Dedifferentiated amniotic fluid mesenchymal stem cell (primary cell): ENCODE data around the gene MAEA.
"Not testable (repeated sequence)": the region's sequence is repeated elsewhere in the genome, so short reads cannot be mapped to it uniquely, and the experiment has no call there.

Experiments
- DNase-seq: peaks from one replicate; pipeline ENCODE4 v3.0.0-alpha.2; 2016; ENCODE audit errors: extremely low spot score

The MAEA gene

DNA sequence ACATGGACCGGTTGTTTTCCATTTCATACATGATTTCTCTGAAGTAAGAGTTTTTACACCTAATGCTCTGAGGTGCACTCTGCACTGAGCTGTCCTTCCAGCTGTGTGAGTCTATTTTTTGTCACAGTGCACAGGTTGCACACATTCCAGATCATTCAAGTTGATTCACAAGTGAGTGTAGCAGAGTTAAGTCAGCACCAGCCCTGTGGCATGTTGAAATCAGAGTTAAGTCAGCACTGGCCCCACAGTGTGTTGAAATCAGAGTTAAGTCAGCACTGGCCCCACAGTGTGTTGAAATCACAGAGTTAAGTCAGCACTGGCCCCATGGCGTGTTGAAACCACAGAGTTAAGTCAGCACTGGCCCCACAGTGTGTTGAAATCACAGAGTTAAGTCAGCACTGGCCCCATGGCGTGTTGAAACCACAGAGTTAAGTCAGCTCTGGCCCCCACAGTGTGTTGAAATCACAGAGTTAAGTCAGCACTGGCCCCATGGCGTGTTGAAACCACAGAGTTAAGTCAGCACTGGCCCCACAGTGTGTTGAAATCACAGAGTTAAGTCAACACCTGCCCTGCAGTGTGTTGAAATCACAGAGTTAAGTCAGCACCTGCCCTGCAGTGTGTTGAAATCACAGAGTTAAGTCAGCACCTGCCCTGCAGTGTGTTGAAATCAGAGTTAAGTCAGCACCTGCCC, 45.6 kb downstream of the MAEA start:
- not testable (repeated sequence) for DNase-seq

DNA sequence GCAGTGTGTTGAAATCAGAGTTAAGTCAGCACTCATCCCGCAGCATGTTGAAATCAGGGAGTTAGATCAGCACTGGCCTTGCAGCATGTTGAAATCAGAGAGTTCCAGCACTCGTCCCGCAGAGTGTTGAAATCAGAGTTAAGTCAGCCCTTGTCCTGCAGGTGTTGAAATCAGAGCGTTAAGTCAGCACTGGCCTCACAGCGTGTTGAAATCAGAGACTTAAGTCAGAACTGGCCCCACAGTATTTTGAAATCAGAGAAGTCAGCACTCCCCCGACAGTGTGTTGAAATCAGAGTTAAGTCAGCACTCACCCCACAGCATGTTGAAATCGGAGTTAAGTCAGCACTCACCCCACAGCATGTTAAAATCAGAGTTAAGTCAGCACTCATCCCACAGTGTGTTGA, 46.4 kb downstream of the MAEA start:
- no peak for DNase-seq

DNA sequence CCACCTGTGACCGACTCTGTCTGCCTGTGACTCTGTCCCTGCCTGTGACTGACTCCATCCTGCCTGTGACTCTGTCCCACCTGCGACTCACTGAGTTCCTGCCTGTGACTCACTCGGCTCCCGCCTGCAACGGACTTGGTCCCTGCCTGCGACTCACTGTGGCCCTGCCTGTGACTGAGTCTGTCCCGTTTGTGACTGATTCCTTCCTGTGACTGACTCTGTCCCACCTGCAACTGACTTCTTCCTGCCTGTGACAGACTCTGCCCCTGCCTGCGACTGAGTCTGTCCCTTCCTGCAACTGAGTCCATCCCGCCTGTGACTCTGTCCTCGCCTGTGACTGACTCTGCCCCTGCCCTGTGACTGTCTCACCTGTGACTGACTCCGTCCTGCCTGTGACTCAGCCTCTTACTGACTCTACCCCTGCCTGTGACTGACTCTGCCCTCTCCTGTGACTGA, 47.7 kb downstream of the MAEA start:
- DNase-seq = no peak

DNA sequence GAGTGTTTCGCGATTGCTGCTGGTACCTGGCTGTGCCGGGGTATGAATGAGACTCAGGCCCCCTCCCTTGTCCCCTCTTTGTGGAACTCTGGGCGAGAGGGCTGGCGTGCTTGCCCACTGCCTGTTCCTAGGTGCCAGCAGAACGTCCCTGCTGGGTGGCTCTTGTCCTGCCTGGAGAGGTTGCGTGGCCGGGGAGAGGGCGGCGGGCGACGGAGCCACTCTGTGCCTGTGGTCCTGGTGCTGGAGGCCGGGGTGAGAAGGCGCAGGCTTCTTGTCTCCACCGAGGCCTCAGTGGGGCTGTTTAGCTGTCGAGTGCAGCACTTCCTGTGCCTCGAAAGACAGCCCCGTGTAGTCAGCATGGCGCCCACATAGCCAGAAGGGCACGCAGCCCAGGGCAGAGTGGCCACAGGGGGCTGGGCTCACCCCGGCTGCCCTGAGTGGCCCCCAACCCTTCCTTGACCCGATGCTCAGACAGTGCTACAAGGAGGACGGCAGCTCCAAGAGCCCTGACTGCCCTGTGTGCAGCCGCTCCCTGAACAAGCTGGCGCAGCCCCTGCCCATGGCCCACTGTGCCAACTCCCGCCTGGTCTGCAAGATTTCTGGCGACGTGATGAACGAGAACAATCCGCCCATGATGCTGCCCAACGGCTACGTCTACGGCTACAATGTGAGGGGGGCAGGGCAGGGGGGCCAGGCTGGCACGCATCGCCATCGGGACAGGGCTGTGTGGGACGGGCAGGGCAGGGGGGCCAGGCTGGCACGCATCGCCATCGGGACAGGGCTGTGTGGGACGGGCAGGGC, 48.5 kb downstream of the MAEA start:
- no peak for DNase-seq

DNA sequence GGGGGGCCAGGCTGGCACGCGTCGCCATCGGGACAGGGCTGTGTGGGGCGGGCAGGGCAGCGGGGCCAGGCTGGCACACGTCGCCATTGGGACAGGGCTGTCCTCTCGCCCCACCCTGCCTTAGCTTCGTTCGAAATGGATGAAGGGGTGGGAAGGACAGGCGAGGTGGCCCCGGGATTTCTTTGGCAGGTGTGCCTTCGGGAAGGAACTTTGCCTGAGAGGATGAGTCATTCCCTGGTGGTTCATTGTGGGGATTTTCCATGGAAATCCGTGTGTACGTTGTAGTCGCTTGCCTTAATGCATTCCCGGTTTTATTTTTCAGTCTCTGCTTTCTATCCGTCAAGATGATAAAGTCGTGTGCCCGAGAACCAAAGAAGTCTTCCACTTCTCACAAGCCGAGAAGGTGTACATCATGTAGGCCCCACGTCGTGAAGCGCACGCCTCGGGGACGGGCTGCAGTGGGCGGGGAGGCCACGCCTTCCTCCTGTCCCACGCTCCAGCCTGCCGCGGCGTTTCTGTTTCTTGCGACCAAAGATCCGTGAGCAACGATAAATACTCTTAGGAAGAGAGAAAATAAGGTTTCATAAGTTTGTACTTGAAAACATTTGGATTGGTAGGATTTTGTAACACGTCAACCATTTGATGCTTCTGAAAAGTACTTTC, 49.2 kb downstream of the MAEA start:
- DNase-seq = no peak

DNA sequence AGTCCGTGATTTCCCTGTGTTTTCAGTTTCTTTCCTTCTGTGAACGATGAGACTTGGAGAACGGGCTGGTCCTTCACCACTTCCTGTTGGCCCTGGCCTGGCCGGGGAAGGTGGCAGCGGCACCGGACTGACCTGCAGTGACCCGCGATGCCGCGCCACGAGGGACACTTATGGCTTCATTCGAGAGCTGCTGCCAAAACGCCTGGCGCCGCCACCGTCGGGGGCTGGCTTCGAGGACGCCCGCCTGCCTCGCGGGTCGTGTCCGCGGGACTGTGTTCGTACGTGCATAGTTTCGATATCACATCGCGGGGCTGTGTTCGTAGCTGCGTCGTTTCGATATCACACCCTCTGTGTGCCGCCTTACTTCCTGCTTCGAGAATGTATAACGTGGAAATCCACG, 49.8 kb downstream of the MAEA start:
- DNase-seq = no peak

DNA sequence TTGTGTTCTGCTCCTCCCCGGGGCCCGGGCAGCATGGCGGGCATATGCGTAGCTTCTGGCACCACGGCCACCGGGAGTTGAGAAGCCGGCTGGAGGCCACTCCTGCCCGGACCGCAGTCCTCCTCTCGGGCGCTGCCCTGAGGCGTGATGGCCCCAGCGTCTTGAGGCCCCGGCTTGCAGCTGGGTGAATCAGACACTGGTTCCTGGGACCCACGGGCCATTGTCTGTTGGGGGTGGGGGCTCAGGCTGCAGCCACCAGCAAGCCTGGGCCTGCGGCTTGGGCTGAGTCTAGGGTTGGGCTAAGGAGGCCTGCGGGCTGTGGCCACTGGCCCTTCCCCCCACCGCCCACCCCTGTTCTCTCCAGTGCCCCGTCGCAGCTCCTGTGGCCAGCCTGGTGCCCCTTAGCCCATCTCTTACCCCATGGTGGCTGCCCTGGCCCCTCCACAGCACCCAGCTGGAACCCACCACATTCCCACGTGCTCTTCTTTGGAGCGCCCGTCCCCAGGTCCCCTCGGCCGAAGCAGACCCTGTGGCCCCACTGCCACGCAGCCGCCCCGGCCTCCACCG, 50.6 kb downstream of the MAEA start:
- DNase-seq = no peak

DNA sequence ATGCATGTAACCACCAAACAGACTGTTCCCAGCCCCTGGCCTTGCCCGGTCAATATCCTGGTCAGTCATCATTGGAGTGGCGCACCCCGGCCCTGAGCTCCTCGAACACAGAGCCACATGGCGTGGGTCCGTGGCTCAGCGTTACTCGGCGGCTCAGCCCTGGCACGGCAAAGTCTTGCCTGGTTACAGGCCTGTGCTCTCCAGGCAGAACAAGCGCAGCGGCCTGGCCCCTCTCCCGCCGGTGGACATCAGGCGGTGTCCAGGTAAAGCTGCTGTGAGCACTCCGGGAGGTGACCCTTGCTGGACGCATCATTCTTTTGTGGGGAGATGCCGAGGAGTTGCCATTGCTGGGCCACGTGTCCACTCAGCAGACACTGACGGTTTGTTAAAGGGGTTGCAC, 51.2 kb downstream of the MAEA start:
- DNase-seq = no peak

DNA sequence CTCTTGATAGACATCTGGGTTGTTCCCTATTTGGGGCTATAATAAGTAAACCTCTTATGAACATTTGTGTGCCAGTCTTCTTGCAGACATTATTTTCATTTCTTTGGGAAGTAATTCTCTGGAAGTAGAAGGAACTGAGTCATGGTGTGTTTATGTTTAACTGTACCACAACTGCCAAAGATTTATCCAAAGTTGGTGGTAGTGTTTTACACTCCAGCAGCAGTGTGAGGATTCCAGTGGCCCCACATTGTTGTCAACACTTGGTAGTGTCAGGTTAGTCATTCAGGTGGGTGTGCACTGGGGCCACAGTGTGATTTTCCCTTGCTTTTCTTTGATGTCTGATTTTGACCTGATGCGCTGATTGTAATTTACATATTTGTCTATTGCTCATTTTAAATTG, 52.3 kb downstream of the MAEA start:
- no peak for DNase-seq

DNA sequence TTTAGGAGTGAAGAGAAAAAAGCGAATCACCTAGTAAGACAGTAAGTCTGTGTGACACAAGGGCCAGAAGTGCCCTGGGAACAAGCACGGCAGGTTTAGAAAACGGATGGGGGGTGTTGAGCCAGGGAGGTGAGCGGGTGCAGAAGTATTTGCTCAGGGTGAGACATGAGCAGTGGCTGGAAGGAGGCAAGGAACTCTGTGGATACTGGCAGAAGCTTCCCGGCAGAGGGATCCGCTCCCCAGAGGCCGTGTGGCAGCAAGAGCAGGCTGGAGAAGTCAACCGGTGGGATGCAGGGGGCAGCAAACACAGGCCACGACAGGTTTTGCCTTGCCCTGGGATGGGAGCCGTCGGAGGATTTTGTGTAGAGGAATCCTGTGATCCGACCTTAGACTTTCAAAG, 55.0 kb downstream of the MAEA start:
- DNase-seq = no peak

DNA sequence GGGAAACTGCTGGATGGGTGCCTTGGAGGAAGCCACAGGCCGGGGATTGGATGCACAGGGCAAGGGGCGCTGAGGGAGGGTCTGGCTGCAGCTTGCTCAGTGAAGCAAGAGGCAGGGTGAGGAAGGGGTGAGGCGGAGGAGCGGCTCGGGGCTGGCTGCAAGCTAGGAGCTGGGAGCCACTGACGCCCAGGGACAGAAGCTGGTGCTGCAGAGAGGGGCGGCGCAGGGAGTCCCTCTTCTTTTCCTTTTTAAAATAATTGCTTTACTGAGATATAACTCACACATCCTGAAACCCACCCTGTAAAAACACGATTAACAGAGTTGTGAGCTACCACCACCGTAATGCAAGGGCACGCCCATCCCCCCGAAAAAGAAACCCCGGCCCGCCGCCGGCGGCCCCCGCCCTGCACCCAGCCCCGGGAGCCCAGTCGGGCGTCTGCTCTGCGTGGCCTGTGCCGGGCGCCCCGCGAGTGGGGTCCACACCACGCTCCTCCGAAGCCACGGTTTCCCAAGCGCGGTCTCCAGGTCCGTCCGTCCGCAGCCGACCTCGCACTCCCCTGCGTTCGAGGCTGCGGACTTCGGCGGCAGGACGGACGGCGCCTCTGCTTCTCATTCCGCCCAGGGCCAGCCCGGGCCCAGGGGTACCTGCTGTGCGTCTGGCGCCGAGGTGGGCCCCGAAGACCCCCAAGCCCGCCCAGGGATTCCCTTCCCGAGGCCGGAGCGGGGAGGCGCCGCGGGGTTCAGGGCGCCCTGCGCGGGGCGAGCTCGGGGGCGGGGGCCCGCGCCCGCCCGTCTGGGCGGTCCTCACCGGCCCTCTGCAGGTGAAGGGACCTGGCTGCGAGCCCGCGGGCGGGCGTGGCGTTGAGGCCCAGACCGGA, 56.5 kb downstream of the MAEA start:
- no peak for DNase-seq

DNA sequence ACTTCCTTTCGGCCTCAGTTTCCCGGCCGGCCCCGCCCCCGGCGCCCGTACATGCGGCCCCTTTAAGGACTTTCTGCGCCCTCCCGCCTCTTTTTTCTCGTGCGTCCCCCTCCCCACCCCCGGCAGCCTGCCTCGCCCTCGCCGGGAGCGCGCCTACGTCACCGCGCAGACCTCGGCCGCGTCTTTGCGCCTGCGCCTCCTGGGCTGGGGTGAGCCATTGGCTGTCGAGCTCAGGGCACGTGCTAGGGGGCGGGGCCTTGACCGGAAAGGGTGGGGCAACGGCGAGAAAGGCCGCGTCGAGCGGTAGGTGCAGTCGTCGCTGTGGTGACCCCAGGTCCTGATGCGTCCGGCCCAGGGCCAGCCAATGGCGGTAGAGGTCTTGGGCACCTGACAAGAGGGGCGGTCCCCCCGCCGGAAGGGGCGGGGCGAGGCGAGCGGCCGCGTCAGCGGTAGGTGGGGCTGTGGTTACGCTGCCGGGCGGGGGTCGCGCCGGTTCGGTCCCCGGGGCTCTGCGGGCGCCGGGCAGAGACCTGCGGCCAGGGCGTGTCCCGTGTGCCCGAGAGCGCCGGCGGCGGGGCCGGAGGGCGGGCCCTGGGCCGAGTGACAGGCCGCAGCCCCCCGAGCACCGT, 57.2 kb downstream of the MAEA start, which contains the start of gene UVSSA:
UVSSA (plus strand) TSS at position 428 of the 629 bp plus-strand sequence. CDS start 884 bp downstream, outside the sequence.
- DNase-seq = peak; percentile 99

DNA sequence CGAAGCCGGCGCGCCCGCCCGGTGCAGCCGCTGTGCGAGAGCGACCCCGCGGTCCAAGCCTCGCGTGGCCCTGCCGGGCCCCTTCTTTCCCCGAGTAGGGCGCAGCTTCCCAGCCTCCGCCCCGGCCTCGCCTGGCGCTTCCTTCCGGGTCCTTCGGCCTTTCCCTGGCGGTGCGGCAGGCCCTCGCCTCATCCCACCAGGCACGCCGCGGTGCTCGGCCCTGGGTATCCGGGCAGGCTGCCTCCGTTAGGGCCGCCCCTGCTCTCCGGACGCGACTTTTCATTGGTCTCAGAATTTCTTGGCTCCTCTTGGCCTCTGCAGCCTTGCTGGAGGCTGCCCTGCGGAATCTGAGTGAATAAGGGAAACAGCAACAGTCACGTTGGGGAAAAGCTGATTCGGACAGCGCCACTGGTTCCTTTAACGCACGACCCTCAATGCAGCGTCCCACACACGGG, 57.7 kb downstream of the MAEA start:
- peak; percentile 76 for DNase-seq

DNA sequence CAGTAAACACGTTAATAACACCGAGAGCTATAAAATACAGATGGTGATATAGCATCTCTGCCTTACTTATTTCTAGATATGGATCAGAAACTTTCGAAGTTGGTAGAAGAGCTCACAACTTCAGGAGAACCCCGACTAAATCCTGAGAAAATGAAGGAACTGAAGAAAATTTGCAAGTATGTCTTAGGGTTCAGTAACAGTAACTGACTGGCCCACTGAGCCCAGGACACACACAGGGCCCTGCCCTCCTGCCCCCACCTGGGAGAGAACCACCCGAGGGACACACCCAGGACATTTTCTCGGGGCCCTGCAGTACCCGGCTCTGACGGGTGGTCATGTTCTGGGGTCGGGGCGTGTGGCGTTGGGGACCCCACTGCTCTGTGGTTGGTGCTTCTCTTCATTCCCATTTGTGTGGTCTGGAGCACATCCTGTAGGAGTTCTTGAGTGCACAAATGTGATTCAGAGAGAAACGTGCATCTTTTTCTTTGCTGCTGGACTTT, 58.4 kb downstream of the MAEA start:
- no peak for DNase-seq

DNA sequence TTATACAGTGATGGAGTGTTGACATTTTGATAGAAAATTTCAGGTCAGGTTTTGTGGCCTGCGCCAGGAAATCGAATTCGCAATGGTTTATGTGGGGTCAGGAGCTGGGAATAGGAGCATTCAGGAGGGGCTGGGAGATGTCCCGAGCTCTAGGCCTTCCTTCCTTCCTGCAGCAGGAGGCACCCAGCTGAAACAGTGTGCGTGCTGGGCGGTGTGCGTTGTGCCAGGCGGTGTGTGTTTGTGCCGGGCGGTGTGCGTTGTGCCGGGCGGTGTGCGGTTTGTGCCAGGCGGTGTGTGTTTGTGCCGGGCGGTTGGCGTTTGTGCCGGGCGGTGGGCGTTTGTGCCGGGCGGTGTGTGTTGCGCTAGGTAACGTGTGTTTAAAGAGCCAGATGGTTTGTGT, 59.1 kb downstream of the MAEA start:
- no peak for DNase-seq

DNA sequence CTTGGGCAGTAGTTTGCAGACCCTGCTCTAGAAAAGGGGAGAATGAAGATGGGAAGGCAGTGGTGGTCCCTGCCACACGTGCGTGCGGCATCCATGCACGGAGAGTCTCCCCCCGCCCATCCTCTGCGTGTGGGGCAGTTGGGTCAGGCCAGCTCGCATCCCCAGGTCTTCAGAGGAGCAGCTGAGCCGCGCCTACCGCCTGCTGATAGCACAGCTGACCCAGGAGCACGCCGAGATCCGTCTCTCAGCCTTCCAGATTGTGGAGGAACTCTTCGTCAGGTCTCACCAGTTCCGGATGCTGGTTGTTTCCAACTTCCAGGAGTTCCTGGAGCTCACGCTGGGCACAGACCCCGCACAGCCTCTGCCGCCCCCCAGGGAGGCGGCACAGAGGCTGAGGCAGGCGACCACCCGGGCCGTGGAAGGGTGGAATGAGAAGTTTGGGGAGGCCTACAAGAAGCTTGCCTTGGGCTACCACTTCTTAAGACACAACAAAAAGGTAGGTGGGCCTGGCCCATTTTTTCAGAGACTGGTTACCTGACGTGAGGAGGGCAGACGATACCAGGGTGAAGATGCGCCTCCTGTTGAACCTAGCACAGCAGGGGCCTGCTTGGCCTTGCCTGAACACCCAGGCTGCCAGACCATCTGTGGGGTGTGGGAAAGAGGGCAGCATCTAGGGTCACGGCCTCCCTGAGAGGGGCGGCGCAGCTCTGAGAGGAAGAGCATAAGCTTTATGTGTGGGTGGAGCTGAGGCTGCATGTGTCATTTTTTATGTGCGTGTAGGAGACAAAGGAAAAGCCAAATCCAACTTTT, 59.9 kb downstream of the MAEA start:
- DNase-seq = no peak

DNA sequence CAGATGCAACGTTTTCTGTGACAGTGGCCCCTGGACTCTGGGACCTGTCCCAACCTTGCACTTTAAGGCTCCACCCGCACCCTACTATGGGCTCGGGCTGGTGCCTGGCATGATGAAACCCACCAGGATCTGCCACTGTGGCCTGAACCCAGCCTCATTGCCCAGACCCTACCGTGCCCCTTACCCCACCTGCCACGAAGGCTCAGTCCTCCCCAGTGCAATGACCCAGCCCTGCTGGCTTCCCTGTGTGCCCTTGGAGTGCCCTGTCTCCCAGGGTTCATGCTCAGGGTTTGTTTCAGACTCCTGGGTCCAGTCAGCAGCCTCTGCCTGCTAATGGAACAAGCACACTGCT, 60.5 kb downstream of the MAEA start:
- DNase-seq = no peak

DNA sequence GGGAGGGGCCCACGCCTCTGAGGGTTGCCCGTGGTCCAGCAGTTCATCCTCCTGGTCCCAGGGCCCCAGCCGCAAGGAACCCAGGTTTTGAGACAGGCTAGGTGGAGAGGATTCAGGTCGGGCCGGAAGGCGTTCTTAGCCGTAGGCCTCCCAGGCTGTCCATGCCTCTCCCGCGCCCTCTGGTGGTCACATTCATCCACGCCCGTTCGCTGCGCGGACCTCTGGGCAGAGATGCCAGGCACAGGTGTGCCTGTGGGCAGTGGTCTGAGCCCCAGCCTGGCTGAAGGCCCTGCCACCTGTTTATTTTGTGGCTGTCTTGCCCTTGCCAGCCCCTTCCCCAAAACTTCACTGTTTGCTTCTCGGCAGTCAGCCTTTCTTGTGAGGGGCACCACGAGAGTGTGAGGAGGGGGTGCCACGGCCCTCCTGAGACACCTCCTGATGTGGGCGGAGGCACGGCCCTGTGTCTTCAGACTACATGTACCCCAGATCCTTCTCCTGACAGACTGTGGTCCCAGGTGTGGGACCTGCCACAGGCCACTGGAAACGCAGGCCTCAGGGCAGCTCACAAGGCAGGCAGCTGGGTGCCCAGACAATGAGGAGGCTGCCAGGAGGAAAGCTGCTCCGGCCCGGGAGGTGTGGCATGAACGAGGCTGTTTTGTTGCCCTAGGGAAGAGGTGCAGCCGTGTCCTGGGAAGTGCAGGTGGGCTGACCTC, 62.3 kb downstream of the MAEA start:
- DNase-seq = peak; percentile 51

DNA sequence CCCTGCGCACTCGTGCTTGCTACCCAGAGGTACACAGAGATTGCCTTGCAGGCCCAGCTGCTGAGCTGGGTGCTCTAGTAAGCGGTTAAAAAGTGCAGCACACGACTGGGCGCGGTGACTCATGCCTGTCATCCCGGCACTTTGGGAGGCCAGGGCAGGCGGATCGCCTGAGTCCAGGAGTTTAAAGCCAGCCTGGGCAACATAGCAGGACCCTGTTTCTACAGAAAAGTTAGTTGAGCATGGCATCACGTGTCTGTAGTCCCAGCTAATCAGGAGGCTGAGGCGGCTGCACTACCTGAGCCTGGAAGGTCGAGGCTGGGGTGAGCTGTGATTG, 62.8 kb downstream of the MAEA start:
- DNase-seq = no peak
